Esophagus squamous epithelium (tissue), 4 donors: ENCODE results near the gene PPP1R36.

ENCODE experiments used
- POLR2A ChIP-seq, 4 donors: fragments of 450-650 bp; IDR thresholded peaks; one replicate each; pipeline ENCODE4 v1.6.1; 2017; ENCODE audit warnings: antibody characterized with exemption in 4 of 4, mild to moderate bottlenecking in 4 of 4, moderate library complexity in 3 of 4
- TF ChIP-seq, protein P1 (sequence below), 6 experiments: fragments of 450-650 bp in 4 of 6; fragments of 200-600 bp in 2 of 6; sonication (generic) in 2 of 6; IDR thresholded peaks; one replicate each; pipeline ENCODE4 v1.5.1; 2016 to 2019; ENCODE audit warnings: antibody characterized with exemption in 6 of 6, mild to moderate bottlenecking in 4 of 6, moderate library complexity in 4 of 6

- TF ChIP-seq, protein P1, sequence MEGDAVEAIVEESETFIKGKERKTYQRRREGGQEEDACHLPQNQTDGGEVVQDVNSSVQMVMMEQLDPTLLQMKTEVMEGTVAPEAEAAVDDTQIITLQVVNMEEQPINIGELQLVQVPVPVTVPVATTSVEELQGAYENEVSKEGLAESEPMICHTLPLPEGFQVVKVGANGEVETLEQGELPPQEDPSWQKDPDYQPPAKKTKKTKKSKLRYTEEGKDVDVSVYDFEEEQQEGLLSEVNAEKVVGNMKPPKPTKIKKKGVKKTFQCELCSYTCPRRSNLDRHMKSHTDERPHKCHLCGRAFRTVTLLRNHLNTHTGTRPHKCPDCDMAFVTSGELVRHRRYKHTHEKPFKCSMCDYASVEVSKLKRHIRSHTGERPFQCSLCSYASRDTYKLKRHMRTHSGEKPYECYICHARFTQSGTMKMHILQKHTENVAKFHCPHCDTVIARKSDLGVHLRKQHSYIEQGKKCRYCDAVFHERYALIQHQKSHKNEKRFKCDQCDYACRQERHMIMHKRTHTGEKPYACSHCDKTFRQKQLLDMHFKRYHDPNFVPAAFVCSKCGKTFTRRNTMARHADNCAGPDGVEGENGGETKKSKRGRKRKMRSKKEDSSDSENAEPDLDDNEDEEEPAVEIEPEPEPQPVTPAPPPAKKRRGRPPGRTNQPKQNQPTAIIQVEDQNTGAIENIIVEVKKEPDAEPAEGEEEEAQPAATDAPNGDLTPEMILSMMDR (IDR thresholded peaks at IDR 0.05) = no peak
- TF ChIP-seq POLR2A (IDR thresholded peaks at IDR 0.05) = no peak
Observed at GRCh38 chr14:64507376-64508156, 42.2 kb upstream of the PPP1R36 start.
